GM15510 (cell line): ENCODE measurements around the gene A3GALT2.

ENCODE experiments used
- POLR2A ChIP-seq: IDR thresholded peaks from 3 replicates; pipeline ENCODE4 v1.6.1; 2011; ENCODE audit warnings: borderline replicate concordance; ENCODE audit not compliant: insufficient read length; ENCODE audit errors: extremely low read depth

A3GALT2 gene

DNA sequence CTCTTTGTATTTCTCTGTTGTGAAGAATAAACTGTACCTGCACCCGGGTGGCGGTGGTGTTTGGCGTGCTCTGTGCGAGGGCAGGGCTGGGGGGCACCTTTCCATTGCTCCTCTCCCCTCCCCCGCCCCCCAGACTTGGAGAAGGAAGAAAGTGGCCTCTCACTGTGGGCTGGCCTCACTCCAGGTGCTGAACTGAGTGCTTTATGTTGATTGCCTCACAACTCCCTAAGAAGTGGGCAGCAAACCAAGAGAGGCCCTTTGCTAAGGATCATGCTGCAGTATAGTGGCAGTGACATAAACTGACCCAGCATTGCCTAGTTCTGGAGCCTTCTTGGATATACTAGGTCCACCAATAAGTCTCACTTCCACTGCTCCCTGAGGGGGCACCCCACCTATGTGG, 20.2 kb downstream of the A3GALT2 start:
- TF ChIP-seq POLR2A, result no peak

DNA sequence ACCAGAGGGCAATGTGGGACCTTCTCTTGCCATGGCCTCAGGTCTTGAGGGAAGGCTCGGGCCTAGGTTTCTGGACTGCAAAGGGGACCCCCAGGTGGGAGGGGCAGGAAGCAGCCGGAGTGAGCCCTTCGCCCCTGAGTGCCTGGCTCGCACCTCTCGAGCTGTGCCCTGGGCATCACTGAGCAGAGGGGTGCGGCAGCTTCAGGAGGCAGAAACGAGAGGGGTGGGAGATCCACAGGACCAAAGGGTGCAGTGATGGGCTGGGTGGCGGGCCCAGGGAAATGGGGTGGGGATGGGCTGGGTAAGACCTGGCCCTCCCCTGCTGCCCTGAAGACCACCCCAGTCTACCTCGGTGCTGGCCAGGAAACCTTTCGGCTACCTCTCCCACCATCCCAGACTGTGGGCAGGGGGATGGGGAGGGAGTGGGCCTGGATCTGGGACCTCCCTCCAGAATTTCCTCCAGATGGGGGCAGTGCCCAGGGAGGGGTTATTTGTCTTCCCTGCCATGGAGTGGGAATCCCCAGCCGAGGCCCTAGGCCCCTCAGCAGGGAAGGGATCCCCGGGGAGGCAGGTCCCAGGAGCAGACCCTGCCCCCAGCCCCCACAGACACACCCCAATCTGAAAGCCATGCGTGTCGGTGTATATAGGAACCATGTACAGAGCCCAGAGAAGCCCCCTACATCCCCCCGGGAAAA, 21.3 kb downstream of the A3GALT2 start:
- TF ChIP-seq POLR2A, result no peak

DNA sequence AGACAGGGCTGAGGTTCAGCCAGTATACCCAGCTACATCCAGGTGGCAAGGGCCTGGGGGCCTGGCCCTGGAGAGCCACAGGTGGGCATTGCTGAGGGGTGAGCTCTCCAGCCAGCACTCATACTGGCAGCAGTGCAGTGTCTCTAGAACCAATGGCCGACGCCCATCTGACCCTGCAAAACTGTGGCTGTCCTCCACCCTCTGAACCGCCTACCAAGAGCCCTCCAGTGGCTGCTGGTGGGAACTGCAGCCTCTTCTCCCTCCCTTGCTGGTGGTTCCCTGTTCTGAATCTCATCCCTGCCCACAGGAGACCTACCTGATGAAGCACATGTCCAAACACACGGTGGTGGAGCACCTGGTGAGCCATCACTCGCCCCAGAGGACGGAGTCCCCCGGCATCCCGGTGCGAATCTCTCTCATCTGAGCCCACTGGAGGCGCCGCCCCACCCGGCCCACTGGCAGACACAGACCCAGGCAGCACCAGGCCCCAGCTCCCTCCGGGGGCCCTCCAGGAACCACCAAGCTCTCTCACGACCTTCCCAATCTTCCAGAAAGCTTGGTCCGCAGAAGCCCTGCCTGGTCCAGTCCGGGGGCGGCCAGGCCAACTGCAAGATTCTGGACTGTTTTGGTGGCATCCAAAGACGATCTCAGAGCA, 22.1 kb downstream of the A3GALT2 start:
- no peak for TF ChIP-seq POLR2A

GRCh38 chr1:33297911-33298622, 22.8 kb downstream of the A3GALT2 start:
- TF ChIP-seq POLR2A, result no peak

DNA sequence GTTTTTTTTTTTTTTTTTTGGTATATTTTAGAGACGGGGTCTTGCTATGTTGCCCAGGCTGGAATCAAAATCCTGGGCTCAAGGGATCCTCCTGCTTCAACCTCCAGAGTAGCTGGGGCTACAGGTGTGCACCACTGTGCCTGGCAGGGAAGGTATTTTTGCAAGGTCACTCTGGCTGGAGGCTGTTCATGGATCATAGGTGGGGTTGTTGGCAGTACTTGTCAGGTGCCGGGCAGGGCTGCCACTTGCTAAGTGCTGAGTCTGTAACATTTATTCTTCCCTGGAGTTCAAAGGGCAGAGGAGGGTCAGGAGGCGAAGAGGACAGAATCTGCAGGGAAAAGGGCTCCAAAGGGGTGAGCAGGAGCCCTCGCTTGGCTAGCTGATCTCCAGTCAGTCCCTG, 24.1 kb downstream of the A3GALT2 start:
- TF ChIP-seq POLR2A, result no peak

GRCh38 chr1:33296082-33296458, 24.8 kb downstream of the A3GALT2 start:
- no peak for TF ChIP-seq POLR2A

DNA sequence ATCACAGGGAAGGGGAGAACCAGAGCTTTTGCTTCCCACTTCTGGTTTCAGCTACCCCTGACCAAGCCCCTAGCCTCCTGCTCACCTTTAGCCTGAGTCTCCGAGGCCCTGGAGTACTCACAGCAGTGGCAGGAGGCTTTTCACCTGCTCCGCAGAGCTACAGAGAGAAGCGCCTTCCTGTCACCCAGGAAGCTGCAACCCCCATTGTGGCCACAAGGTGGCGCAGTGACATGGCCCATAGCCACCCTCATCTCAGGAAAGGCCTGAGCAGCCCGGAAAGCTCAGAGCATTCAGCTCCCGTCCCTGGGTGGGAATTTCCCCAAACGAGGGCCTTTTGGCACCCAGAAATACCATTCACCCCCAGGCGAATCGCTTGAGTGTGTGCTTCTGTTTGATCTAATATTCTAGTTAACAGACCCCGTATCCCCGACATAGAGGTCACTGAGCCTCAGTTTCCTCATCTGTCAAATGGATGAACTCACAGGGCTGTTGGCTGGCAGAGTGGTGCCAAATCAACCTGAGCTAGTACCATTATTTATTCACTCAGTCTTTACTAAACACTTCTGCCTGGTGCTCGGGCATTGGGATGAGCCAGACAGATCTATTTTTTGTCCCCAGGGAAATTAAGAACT, 25.3 kb downstream of the A3GALT2 start:
- TF ChIP-seq POLR2A, result no peak

DNA sequence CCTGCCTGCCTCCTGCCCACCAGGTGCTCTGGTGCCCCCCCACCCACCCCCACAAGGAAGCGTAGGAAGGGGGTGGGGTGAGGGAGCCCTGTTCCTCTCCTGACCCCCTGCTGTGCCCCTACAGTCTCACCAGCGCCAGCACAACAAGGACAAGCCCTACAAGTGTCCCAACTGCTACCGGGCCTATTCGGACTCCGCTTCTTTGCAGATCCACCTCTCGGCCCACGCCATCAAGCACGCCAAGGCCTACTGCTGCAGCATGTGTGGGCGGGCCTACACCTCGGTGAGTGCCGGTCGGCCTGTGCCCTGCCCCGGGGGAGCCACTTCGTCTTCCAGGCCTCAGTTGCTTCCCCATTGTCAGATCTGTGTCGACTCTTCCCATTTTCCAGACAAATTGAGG, 25.9 kb downstream of the A3GALT2 start:
- no peak for TF ChIP-seq POLR2A

GRCh38 chr1:33294071-33295010, 26.6 kb downstream of the A3GALT2 start:
- TF ChIP-seq POLR2A, result no peak

GRCh38 chr1:33292726-33293340, 28.1 kb downstream of the A3GALT2 start:
- no peak for TF ChIP-seq POLR2A

GRCh38 chr1:33289858-33290154, 31.1 kb downstream of the A3GALT2 start:
- no peak for TF ChIP-seq POLR2A

GRCh38 chr1:33288976-33289857, 31.7 kb downstream of the A3GALT2 start:
- TF ChIP-seq POLR2A, result no peak

- no peak for TF ChIP-seq POLR2A
Measured at GRCh38 chr1:33287317-33287716, 33.6 kb downstream of the A3GALT2 start.

DNA sequence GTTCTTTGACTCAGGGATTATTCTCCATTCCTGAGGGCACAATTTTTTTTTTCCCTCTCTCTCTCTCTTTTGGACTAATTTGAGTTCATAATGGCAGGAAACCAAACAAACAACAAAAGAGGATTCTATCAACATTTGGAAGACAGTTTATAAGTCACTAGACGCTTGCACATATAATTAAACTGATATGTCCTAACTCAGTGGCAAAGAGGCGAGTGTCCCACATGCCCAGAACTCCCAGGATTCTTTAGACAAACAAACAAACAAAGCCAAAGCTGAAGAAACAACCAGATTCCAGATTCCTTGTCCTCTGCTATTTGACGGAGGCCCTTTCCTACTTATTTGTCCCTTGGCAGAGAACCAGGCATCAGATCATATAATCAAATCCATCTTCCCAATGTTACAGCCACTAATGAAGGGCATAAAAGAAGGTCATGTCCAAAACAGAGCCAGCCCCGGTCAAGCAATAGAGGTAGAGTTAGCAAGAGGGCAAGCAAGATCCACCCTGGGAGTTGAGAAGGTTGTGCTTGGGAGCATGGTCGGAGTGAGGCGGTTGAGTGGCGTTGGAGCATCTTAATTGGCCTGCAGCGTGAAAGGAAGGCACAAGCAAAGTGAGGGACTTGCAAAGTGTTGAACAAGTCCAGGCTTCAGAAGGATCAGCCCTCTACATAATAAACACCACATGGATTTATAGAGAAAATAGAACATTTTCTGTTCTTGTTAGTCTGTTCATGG, 34.3 kb downstream of the A3GALT2 start:
- no peak for TF ChIP-seq POLR2A
